Measurements from ENCODE around the gene SLN. TPM values are rescaled to one million over a fixed set of nuclear protein-coding genes. Genes with fewer than 3 reads are reported as not detected.
A peak's percentile ranks its signal among the peaks of the same experiment; 100 is the strongest.

SLN gene
- total RNA-seq, 1 donor from 2014 or later = not detected

DNA sequence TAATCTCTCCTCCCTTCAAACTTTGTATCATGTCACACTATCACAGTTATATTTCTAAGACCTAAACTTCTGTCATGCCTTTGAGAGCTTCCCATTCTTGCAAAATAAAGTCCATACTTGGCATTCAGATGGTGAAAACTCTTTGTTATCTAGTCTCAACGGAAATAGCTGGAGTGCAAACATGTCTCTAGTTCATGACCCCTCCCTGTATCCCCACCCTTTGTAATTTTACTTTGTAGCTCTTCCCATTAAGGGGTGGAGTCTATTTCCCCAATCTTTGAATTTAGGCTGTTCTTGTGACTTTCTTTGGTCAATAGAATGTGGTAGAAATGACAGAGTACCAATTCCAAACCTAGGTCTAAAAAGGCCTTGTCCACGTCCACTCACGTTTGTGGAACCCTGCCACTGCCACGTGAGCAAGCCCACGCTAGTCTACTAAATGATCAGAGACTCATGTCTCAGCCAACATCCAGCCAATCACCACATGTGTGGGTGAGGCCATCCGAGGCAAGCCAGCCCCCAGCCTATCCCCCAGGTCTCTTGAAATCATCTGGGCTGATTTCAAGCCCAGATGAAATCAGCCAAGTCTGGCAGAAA lies 23.4 kb downstream of the SLN start:
- intact Hi-C loops (cut with DNase I) = loop anchor here (10.0 kb wide), 1 partner anchor 94 kb away; the partner anchor contains the start of gene ELMOD1
- no peaks in the 10 kb centered on the region for H3K27me3 ChIP-seq

DNA sequence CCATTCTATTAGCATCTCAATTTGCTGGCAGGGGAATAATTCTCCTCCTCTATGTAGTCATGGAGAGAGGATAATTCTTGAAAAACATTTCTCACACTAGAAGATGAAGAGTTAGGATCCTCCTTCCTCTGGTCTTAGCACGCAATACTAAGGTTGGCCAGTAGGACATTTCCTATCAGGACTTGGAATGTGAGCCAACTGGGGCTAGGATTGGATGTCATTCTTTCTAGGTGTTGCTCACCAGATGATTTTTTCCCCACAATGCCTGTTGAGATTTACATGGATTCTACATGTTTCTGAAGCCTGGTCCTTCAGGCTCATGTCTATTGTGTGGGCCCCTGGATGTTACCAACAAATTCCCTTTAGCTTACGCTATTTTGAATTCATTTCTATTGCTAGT lies 28.0 kb downstream of the SLN start:
- DNase-seq (ENCODE audit: extremely low spot score in 2 of 2) = no peak
- Histone ChIP-seq H3K27ac (no peak overlapping the region), H3K36me3 (no peaks in the 10 kb centered on the region), H3K4me1 (no peaks in the 10 kb centered on the region), H3K9me3 (no peaks in the 10 kb centered on the region), H3K4me3 (no peak overlapping the region), H3K27me3 (no peaks in the 10 kb centered on the region)
- TF ChIP-seq, protein P1, sequence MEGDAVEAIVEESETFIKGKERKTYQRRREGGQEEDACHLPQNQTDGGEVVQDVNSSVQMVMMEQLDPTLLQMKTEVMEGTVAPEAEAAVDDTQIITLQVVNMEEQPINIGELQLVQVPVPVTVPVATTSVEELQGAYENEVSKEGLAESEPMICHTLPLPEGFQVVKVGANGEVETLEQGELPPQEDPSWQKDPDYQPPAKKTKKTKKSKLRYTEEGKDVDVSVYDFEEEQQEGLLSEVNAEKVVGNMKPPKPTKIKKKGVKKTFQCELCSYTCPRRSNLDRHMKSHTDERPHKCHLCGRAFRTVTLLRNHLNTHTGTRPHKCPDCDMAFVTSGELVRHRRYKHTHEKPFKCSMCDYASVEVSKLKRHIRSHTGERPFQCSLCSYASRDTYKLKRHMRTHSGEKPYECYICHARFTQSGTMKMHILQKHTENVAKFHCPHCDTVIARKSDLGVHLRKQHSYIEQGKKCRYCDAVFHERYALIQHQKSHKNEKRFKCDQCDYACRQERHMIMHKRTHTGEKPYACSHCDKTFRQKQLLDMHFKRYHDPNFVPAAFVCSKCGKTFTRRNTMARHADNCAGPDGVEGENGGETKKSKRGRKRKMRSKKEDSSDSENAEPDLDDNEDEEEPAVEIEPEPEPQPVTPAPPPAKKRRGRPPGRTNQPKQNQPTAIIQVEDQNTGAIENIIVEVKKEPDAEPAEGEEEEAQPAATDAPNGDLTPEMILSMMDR (IDR thresholded peaks at IDR 0.05) = peak in 1 of 3 experiments; percentile 21
- no peak for TF ChIP-seq POLR2A (IDR thresholded peaks at IDR 0.05)
- intact Hi-C loops (cut with DNase I) = loop anchor here (10.0 kb wide), 1 partner anchor 89 kb away; the partner anchor contains the start of gene ELMOD1

More for the DNA sequence above, 23.4 kb downstream of the SLN start:
- no peak overlapping the region for H3K27ac ChIP-seq
- no peaks in the 10 kb centered on the region for H3K36me3 ChIP-seq
- no peak for DNase-seq (ENCODE audit: extremely low spot score in 2 of 2)
- no peaks in the 10 kb centered on the region for H3K9me3 ChIP-seq
- H3K4me3 ChIP-seq = no peak overlapping the region
- TF ChIP-seq, protein P1 (IDR thresholded peaks at IDR 0.05) = no peak
- TF ChIP-seq POLR2A (IDR thresholded peaks at IDR 0.05) (no peak), POLR2AphosphoS5 (IDR thresholded peaks at IDR 0.05; ENCODE audit: insufficient read depth in 1 of 2, low read depth in 1 of 2) (no peak)
- peaks cover 7% of the 10 kb centered on the region for H3K4me1 ChIP-seq

DNA sequence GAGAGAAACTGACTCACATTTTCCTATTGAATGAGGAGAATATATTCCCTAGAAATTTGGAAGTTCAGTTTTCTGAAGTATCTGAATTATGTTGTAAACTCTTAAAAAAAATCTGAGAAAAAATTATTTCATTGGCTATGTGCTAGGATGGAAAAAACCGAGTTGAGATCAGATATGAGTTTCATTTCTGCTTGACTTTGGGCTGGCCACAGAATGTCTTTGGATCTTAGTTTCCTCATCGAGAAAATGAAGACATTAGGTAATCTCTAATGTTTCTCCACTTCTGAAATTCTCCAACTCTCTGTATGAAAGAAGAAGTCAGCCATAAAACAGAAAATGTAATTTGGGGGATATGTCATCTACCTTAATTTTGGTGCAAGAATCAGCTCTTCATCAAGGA lies 28.8 kb downstream of the SLN start:
- intact Hi-C loops (cut with DNase I) = loop anchor here (10.0 kb wide), 1 partner anchor 88 kb away; the partner anchor contains the start of gene ELMOD1
- no peak overlapping the region for H3K27ac ChIP-seq
- TF ChIP-seq, protein P1 (IDR thresholded peaks at IDR 0.05) = no peak
- no peak for TF ChIP-seq POLR2AphosphoS5 (IDR thresholded peaks at IDR 0.05; ENCODE audit: insufficient read depth in 1 of 2, low read depth in 1 of 2)
- no peak for TF ChIP-seq POLR2A (IDR thresholded peaks at IDR 0.05)
- H3K9me3 ChIP-seq = no peaks in the 10 kb centered on the region
- no peak for DNase-seq (ENCODE audit: extremely low spot score in 2 of 2)
- H3K27me3 ChIP-seq = no peaks in the 10 kb centered on the region
- no peak overlapping the region for H3K4me3 ChIP-seq
- no peaks in the 10 kb centered on the region for H3K36me3 ChIP-seq
- no peaks in the 10 kb centered on the region for H3K4me1 ChIP-seq

DNA sequence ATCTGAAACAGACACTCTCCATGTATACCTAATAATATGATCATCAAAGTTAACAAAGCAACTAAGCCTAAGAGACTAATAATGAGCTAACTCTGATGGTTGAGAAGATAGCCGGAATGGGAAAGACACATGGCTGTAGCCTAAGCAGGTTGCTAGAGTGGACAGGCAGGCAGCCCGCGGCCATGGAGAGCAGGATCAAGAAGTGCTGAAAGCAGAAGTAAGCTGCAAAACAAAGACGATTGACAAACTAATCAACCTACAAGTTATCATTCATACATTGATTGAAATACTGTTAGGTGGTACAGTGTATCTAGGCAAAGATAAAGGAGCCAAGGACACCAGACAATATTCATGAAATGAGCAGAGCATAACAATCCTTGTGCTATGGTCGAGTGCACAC lies 29.3 kb downstream of the SLN start:
- no peak overlapping the region for H3K4me3 ChIP-seq
- no peaks in the 10 kb centered on the region for H3K27me3 ChIP-seq
- no peak overlapping the region for H3K27ac ChIP-seq
- H3K36me3 ChIP-seq = no peaks in the 10 kb centered on the region
- intact Hi-C loops (cut with DNase I) = loop anchor here (10.0 kb wide), 1 partner anchor 88 kb away; the partner anchor contains the start of gene ELMOD1
- no peaks in the 10 kb centered on the region for H3K4me1 ChIP-seq
- no peaks in the 10 kb centered on the region for H3K9me3 ChIP-seq
- TF ChIP-seq POLR2A (IDR thresholded peaks at IDR 0.05) (no peak), POLR2AphosphoS5 (IDR thresholded peaks at IDR 0.05; ENCODE audit: insufficient read depth in 1 of 2, low read depth in 1 of 2) (no peak)
- TF ChIP-seq, protein P1 (IDR thresholded peaks at IDR 0.05) = no peak
- DNase-seq (ENCODE audit: extremely low spot score in 2 of 2) = no peak

DNA sequence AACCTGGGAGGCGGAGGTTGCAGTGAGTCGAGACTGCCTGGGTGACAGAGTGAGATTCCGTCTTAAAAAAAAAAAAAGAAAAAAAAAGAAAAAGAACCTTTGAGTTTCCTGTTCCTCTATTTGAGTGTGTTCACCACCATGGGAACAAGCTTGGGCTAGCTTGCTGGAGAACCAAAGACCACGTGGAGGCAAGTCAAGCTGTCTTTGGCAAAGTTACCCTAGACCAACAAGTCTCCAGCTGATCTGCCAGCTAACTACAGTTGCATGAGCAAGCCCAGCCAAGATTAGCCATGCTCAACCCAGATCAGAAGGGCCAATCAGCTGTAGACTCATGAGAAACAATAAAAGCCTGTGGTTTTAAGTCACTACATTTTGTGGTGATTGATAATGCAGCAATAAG lies 29.7 kb downstream of the SLN start:
- Histone ChIP-seq H3K27me3 (no peaks in the 10 kb centered on the region), H3K4me3 (no peak overlapping the region), H3K36me3 (no peaks in the 10 kb centered on the region), H3K27ac (no peak overlapping the region), H3K4me1 (no peaks in the 10 kb centered on the region), H3K9me3 (no peaks in the 10 kb centered on the region)
- intact Hi-C loops (cut with DNase I) = loop anchor here (10.0 kb wide), 1 partner anchor 87 kb away; the partner anchor contains the start of gene ELMOD1
- no peak for TF ChIP-seq POLR2AphosphoS5 (IDR thresholded peaks at IDR 0.05; ENCODE audit: insufficient read depth in 1 of 2, low read depth in 1 of 2)
- TF ChIP-seq, protein P1 (IDR thresholded peaks at IDR 0.05) = no peak
- no peak for TF ChIP-seq POLR2A (IDR thresholded peaks at IDR 0.05)
- DNase-seq (ENCODE audit: extremely low spot score in 2 of 2) = no peak
